ENCODE data around the gene CXCR2. TPM values are rescaled to one million over a fixed set of nuclear protein-coding genes. Genes with fewer than 3 reads are reported as not detected.

The CXCR2 gene
- total RNA-seq, 3 donors from 2014 or later, result 0.35 to 1.1 TPM; not detected in 1

DNA sequence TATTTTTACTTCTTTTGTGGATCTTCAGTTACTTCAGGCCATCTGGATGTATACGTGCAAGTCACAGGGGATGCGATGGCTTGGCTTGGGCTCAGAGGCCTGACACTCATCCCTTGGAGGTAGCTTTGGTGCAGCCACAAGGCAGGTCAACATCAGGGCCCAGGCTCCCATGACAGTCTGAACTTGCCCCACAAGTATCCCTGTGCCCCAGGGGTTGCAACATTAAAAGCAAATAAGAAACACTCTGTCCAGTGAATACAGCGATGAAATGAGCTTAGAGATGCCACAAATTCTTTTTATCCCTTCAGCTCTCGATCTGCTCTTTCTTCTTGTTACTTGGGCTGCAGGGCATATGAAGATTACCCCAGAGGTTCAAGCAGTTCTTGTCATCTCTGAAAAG lies 54.0 kb downstream of the CXCR2 start:
- no peaks in the 10 kb centered on the region for H3K36me3 ChIP-seq (ENCODE audit: low read depth)
- no peak for ATAC-seq
- no peak for DNase-seq
- H3K4me1 ChIP-seq (ENCODE audit: low read depth), result peaks cover 11% of the 10 kb centered on the region
- no peaks in the 10 kb centered on the region for H3K9me3 ChIP-seq
- no peak overlapping the region for H3K4me3 ChIP-seq
- TF ChIP-seq, protein P1, sequence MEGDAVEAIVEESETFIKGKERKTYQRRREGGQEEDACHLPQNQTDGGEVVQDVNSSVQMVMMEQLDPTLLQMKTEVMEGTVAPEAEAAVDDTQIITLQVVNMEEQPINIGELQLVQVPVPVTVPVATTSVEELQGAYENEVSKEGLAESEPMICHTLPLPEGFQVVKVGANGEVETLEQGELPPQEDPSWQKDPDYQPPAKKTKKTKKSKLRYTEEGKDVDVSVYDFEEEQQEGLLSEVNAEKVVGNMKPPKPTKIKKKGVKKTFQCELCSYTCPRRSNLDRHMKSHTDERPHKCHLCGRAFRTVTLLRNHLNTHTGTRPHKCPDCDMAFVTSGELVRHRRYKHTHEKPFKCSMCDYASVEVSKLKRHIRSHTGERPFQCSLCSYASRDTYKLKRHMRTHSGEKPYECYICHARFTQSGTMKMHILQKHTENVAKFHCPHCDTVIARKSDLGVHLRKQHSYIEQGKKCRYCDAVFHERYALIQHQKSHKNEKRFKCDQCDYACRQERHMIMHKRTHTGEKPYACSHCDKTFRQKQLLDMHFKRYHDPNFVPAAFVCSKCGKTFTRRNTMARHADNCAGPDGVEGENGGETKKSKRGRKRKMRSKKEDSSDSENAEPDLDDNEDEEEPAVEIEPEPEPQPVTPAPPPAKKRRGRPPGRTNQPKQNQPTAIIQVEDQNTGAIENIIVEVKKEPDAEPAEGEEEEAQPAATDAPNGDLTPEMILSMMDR (IDR thresholded peaks at IDR 0.05), result no peak
- intact Hi-C loops (cut with DNase I, micrococcal nuclease), result loop anchor here (10.0 kb wide), 1 partner anchor 75 kb away; no protein-coding TSS in a partner anchor

GRCh38 chr2:218180467-218181114 lies 54.8 kb downstream of the CXCR2 start:
- Histone ChIP-seq H3K36me3 (ENCODE audit: low read depth) (no peaks in the 10 kb centered on the region), H3K4me3 (no peak overlapping the region), H3K9me3 (no peaks in the 10 kb centered on the region), H3K4me1 (ENCODE audit: low read depth) (peaks cover 11% of the 10 kb centered on the region)
- TF ChIP-seq, protein P1 (IDR thresholded peaks at IDR 0.05), result no peak
- ATAC-seq (peak; percentile 48), DNase-seq (peak in 2 of 3 donors; percentile 34 to 52)
- intact Hi-C loops (cut with DNase I, micrococcal nuclease), result loop anchor here (10.0 kb wide), 1 partner anchor 74 kb away; no protein-coding TSS in a partner anchor

DNA sequence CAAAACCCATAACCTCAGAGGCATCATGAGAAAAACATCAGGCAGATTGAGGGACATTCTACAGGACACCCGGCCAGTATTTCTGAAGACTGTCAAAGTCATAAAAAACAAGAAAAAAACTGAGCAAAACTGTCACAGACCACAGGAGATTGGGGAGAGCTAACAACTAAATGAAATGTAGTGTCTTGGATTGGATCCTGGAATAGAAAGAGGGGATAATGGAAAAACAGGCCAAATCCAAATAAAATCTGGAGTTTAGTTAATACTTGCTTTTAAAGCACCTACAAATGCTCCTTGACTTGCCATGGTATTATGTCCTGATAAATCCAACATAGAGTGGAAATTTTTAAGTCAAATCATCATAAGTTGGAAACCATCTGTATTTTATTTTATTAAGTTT lies 58.5 kb downstream of the CXCR2 start:
- H3K4me1 ChIP-seq (ENCODE audit: low read depth), result peaks cover 16% of the 10 kb centered on the region
- DNase-seq (no peak), ATAC-seq (no peak)
- intact Hi-C loops (cut with DNase I, micrococcal nuclease), result loop anchor here (10.0 kb wide), 1 partner anchor 70 kb away; no protein-coding TSS in a partner anchor
- no peaks in the 10 kb centered on the region for H3K36me3 ChIP-seq (ENCODE audit: low read depth)
- TF ChIP-seq, protein P1 (IDR thresholded peaks at IDR 0.05), result no peak
- H3K9me3 ChIP-seq, result no peaks in the 10 kb centered on the region
- H3K4me3 ChIP-seq, result no peak overlapping the region

DNA sequence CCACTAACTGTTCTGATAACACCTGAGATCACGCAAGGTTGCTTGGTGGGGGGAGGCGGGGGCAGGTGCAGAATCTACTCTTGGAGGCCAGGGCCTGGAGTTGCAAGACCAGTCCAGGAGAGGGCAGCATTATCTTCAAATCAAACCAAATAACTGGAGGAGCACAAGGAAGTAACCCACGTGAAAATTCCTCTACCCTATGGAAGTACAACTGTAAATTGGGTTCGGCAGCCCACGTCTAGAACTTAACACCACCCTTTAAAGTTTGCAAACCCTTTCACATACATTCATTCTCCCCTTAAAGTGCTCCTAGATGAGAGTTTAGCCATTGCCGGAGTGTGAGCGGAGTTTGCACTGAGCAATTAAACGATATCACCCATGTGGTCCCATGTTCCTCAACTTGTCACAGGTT lies 60.5 kb downstream of the CXCR2 start:
- DNase-seq (peak; percentile 57 to 88 (median 76)), ATAC-seq (peak; percentile 98)
- Histone ChIP-seq H3K4me1 (ENCODE audit: low read depth) (peaks cover 7% of the 10 kb centered on the region), H3K36me3 (ENCODE audit: low read depth) (no peaks in the 10 kb centered on the region), H3K4me3 (no peak overlapping the region), H3K9me3 (no peaks in the 10 kb centered on the region)
- intact Hi-C loops (cut with DNase I, micrococcal nuclease), result loop anchor here (10.0 kb wide), 1 partner anchor 68 kb away; no protein-coding TSS in a partner anchor
- TF ChIP-seq, protein P1 (IDR thresholded peaks at IDR 0.05), result peak; percentile 82

Other genes starting within 250 kb of the CXCR2 start
- gene TNS1, start 123.0 kb upstream of the CXCR2 start, total RNA-seq, result 1,000 to 10,000 TPM in 1 of 3 donors, 100 to 1,000 TPM in 1, 10 to 100 TPM in 1; 43.8 to 1,458 (median 121) TPM
- gene RUFY4, start 56.8 kb upstream of the CXCR2 start, total RNA-seq, result not detected
- under 1 TPM in 2 of 3 donors, not detected in 1; 0.13 to 0.27 TPM for gene CXCR1, start 40.9 kb downstream of the CXCR2 start, total RNA-seq
- 100 to 1,000 TPM; 262 to 322 (median 313) TPM for gene ARPC2, start 91.2 kb downstream of the CXCR2 start, total RNA-seq
- gene GPBAR1, start 135.0 kb downstream of the CXCR2 start, total RNA-seq, result 1 to 10 TPM in 2 of 3 donors, under 1 TPM in 1; 0.64 to 3.7 (median 3.3) TPM
- gene AAMP, start 144.1 kb downstream of the CXCR2 start, total RNA-seq, result 10 to 100 TPM; 80.2 to 97.0 (median 94.1) TPM
- gene PNKD, start 144.5 kb downstream of the CXCR2 start, total RNA-seq, result 100 to 1,000 TPM in 1 of 3 donors, 10 to 100 TPM in 2; 77.1 to 101 (median 92.1) TPM
- gene TMBIM1, start 166.5 kb downstream of the CXCR2 start, total RNA-seq, result 100 to 1,000 TPM; 201 to 464 (median 319) TPM
- not detected for gene CATIP, start 230.8 kb downstream of the CXCR2 start, total RNA-seq

Data from mucosa of descending colon (tissue), 3 donors.